ENCODE results near the gene ATF6.

DNA sequence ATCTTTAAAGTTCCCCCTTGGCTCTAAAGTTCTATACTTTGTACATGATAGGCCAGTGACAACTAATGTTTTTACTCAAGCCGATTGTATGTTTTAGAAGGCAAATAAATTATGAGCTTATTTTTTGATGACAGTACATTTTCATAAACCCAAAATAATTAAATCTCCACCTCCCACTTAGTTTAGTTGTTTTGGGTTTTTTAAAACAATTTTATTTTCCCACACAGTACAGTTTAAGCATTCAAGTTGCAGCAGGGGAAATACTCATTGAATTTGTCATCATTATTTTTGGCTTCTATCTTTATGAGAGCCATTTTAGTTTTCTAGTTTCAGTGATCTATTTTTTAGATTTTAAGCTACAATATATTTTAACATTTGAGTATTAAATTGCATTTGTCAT is 163.9 kb downstream of the ATF6 start:
- TF ChIP-seq, protein P1, sequence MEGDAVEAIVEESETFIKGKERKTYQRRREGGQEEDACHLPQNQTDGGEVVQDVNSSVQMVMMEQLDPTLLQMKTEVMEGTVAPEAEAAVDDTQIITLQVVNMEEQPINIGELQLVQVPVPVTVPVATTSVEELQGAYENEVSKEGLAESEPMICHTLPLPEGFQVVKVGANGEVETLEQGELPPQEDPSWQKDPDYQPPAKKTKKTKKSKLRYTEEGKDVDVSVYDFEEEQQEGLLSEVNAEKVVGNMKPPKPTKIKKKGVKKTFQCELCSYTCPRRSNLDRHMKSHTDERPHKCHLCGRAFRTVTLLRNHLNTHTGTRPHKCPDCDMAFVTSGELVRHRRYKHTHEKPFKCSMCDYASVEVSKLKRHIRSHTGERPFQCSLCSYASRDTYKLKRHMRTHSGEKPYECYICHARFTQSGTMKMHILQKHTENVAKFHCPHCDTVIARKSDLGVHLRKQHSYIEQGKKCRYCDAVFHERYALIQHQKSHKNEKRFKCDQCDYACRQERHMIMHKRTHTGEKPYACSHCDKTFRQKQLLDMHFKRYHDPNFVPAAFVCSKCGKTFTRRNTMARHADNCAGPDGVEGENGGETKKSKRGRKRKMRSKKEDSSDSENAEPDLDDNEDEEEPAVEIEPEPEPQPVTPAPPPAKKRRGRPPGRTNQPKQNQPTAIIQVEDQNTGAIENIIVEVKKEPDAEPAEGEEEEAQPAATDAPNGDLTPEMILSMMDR (IDR thresholded peaks at IDR 0.05): no peak
- TF ChIP-seq POLR2A (IDR thresholded peaks at IDR 0.05) (no peak), EP300 (IDR thresholded peaks at IDR 0.05) (no peak)
